ENCODE measurements around the gene ROPN1L. TPM values are rescaled to one million over a fixed set of nuclear protein-coding genes. Genes with fewer than 3 reads are reported as not detected.

ROPN1L gene
- polyA plus RNA-seq, 3 donors: 1.5 to 2.1 (median 1.9) TPM

DNA sequence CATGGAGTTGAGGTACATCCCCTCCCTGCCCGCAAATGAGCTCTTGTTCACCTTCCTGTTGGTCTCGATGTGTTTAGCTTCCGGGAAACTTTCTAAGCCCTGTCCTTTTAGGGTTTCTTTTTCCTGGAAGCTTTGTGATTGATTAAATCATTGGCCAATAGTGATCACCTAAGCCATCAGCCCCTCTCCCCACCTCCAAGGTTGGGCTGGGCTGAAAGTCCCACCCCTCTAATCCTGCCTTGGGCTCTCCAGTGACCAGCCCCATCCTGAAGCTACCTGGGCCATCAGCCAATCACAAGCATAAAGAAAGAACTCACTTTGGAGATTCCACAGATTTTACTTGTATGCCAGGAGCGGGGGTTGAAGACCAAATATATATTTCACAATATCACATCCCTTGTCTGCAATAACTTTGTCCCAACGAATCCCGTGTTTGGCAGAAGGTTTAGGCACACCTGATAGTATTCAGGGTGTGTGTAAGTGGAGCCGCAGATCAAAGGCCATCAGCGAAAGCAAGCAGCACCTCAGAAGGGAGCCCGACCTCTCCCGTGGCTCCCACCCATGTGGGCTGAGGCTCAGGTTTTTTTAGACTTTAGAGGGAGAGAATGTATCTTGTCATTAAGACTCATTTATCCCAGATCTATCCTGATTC lies 20.4 kb downstream of the ROPN1L start:
- H3K27me3 ChIP-seq (ENCODE audit: control insufficient read depth in 2 of 2, insufficient read depth in 2 of 2, low read length in 2 of 2): no peaks in the 10 kb centered on the region
- no peak overlapping the region for H3K27ac ChIP-seq (ENCODE audit: low read depth in 1 of 2, low read length in 2 of 2)
- H3K4me3 ChIP-seq (replicated peaks in 1 of 3; ENCODE audit: low read depth in 2 of 3, low read length in 3 of 3): no peak overlapping the region
- peaks cover 0 to 3% (median 0%) of the 10 kb centered on the region in 7 donors for H3K9me3 Mint-ChIP-seq
- H3K9me3 ChIP-seq (replicated peaks in 1 of 2; ENCODE audit: control insufficient read depth in 1 of 2, insufficient read depth in 1 of 2, low read length in 2 of 2): no peaks in the 10 kb centered on the region
- peaks cover 0 to 4% of the 10 kb centered on the region in 2 donors for H3K36me3 Mint-ChIP-seq
- intact Hi-C loops (cut with micrococcal nuclease): no loop called here
- H3K79me2 ChIP-seq (ENCODE audit: insufficient read depth, low read length): no peaks in the 10 kb centered on the region
- H4K20me1 ChIP-seq (ENCODE audit: insufficient read depth, low read length): no peaks in the 10 kb centered on the region
- H3K27ac Mint-ChIP-seq: no peak overlapping the region
- H3K4me2 ChIP-seq (replicated peaks; ENCODE audit: extremely low read depth, low read length, poor library complexity, severe bottlenecking): no peak overlapping the region
- WGBS (ENCODE audit: insufficient coverage): 90% methylated on average over 2 of the region's 10 CpGs
- DNase-seq: no peak
- no peak overlapping the region for H3K9ac ChIP-seq (ENCODE audit: insufficient read depth, low read length, poor library complexity, severe bottlenecking)
- H3K27me3 Mint-ChIP-seq (ENCODE audit: low read depth in 3 of 3): peaks cover 3 to 11% (median 8%) of the 10 kb centered on the region in 3 donors
- H3K4me1 Mint-ChIP-seq: peaks cover 29% of the 10 kb centered on the region
- TF ChIP-seq, protein P1, sequence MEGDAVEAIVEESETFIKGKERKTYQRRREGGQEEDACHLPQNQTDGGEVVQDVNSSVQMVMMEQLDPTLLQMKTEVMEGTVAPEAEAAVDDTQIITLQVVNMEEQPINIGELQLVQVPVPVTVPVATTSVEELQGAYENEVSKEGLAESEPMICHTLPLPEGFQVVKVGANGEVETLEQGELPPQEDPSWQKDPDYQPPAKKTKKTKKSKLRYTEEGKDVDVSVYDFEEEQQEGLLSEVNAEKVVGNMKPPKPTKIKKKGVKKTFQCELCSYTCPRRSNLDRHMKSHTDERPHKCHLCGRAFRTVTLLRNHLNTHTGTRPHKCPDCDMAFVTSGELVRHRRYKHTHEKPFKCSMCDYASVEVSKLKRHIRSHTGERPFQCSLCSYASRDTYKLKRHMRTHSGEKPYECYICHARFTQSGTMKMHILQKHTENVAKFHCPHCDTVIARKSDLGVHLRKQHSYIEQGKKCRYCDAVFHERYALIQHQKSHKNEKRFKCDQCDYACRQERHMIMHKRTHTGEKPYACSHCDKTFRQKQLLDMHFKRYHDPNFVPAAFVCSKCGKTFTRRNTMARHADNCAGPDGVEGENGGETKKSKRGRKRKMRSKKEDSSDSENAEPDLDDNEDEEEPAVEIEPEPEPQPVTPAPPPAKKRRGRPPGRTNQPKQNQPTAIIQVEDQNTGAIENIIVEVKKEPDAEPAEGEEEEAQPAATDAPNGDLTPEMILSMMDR (IDR thresholded peaks at IDR 0.05): no peak
- peaks cover 16 to 22% of the 10 kb centered on the region in 2 donors for H3K4me1 ChIP-seq (ENCODE audit: control insufficient read depth in 1 of 2, insufficient read depth in 2 of 2, low read length in 2 of 2)
- no peaks in the 10 kb centered on the region for H3K36me3 ChIP-seq (replicated peaks in 1 of 2; ENCODE audit: control insufficient read depth in 1 of 2, insufficient read depth in 2 of 2, low read length in 2 of 2)
- no peak overlapping the region for H3K4me3 Mint-ChIP-seq
- no peak overlapping the region for H2AFZ ChIP-seq (ENCODE audit: insufficient read depth, low read depth, low read length, poor library complexity, severe bottlenecking)

DNA sequence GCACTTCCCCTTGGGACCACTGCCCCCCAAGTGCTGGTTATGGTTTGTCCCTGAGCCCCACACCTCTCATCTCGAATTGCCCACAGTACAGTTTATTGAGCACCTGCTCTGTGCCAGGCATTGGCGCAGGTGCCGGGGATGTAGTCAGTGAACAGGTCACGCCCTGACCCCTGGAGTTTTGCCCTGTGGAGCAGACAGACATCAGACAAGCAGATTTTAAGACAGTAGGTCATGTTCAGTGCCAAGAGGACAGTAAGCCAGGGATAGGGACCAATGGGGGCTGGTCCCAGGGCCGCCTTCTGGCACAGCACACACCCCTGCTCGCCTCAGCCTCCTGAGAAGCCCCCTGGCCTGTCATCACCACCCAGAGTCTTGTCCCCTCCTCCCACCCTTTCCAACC lies 21.9 kb downstream of the ROPN1L start:
- Histone ChIP-seq H3K36me3 (replicated peaks in 1 of 2; ENCODE audit: control insufficient read depth in 1 of 2, insufficient read depth in 2 of 2, low read length in 2 of 2) (no peaks in the 10 kb centered on the region), H3K4me2 (replicated peaks; ENCODE audit: extremely low read depth, low read length, poor library complexity, severe bottlenecking) (no peak overlapping the region), H4K20me1 (ENCODE audit: insufficient read depth, low read length) (no peaks in the 10 kb centered on the region), H3K79me2 (ENCODE audit: insufficient read depth, low read length) (no peaks in the 10 kb centered on the region), H3K27me3 (ENCODE audit: control insufficient read depth in 2 of 2, insufficient read depth in 2 of 2, low read length in 2 of 2) (no peaks in the 10 kb centered on the region), H3K9me3 (replicated peaks in 1 of 2; ENCODE audit: control insufficient read depth in 1 of 2, insufficient read depth in 1 of 2, low read length in 2 of 2) (no peaks in the 10 kb centered on the region), H3K9ac (ENCODE audit: insufficient read depth, low read length, poor library complexity, severe bottlenecking) (no peak overlapping the region), H3K4me1 (ENCODE audit: control insufficient read depth in 1 of 2, insufficient read depth in 2 of 2, low read length in 2 of 2) (peaks cover 16 to 20% of the 10 kb centered on the region in 2 donors), H3K4me3 (replicated peaks in 1 of 3; ENCODE audit: low read depth in 2 of 3, low read length in 3 of 3) (no peak overlapping the region), H3K27ac (ENCODE audit: low read depth in 1 of 2, low read length in 2 of 2) (no peak overlapping the region), H2AFZ (ENCODE audit: insufficient read depth, low read depth, low read length, poor library complexity, severe bottlenecking) (no peak overlapping the region)
- WGBS (ENCODE audit: insufficient coverage): 100% methylated on average over 6 of the region's 6 CpGs
- H3K27ac Mint-ChIP-seq: no peak overlapping the region
- intact Hi-C loops (cut with micrococcal nuclease): no loop called here
- peaks cover 0 to 4% of the 10 kb centered on the region in 2 donors for H3K36me3 Mint-ChIP-seq
- H3K4me3 Mint-ChIP-seq: no peak overlapping the region
- no peak for DNase-seq
- peaks cover 31% of the 10 kb centered on the region for H3K4me1 Mint-ChIP-seq
- H3K9me3 Mint-ChIP-seq: peaks cover 0 to 3% (median 0%) of the 10 kb centered on the region in 7 donors
- peaks cover 7 to 15% (median 8%) of the 10 kb centered on the region in 3 donors for H3K27me3 Mint-ChIP-seq (ENCODE audit: low read depth in 3 of 3)
- TF ChIP-seq, protein P1 (IDR thresholded peaks at IDR 0.05): no peak

Data from CD14-positive monocyte (primary cell).